ENCODE measurements around the gene GPD2. TPM values are rescaled to one million over a fixed set of nuclear protein-coding genes. Genes with fewer than 3 reads are reported as not detected.
A peak's percentile ranks its signal among the peaks of the same experiment; 100 is the strongest.

Gene GPD2
- polyA plus RNA-seq, 1 donor (not counting 4 experiments of a cell fraction or from before 2014, with no cell fraction given): 27.6 TPM

- TF ChIP-seq CTCF (optimal IDR thresholded peaks at IDR 0.05 in 1 of 3, IDR thresholded peaks at IDR 0.05 in 1 of 3, conservative IDR thresholded peaks at IDR 0.05 in 1 of 3; ENCODE audit: extremely low read depth in 1 of 3, insufficient read depth in 2 of 3, low read length in 3 of 3) (no peak), EZH2 (IDR thresholded peaks at IDR 0.05; ENCODE audit: low read length) (no peak)
- Histone ChIP-seq H3K27me3 (ENCODE audit: control insufficient read depth, extremely low read depth, insufficient read depth, low read length) (no peaks in the 10 kb centered on the region), H3K36me3 (ENCODE audit: control insufficient read depth in 2 of 2, extremely low read depth in 1 of 2, insufficient read depth in 2 of 2, low read length in 2 of 2) (no peaks in the 10 kb centered on the region), H4K20me1 (ENCODE audit: control insufficient read depth, extremely low read depth, insufficient read depth, low read length) (no peaks in the 10 kb centered on the region), H3K4me2 (ENCODE audit: control insufficient read depth, extremely low read depth, insufficient read depth, low read depth, low read length) (peak overlapping the region; percentile 31), H3K9me1 (ENCODE audit: control insufficient read depth, extremely low read depth, insufficient read depth, low read length) (no peaks in the 10 kb centered on the region), H3K79me2 (ENCODE audit: control insufficient read depth, insufficient read depth, low read length) (peaks cover 49% of the 10 kb centered on the region), H3K9me3 (ENCODE audit: control insufficient read depth, low read depth, low read length) (no peaks in the 10 kb centered on the region), H3K4me3 (ENCODE audit: control insufficient read depth in 2 of 3, extremely low read depth in 1 of 3, insufficient read depth in 2 of 3, low read depth in 1 of 3, low read length in 3 of 3) (no peak overlapping the region), H2AFZ (ENCODE audit: control insufficient read depth, low read length) (peak overlapping the region; percentile 38), H3K27ac (ENCODE audit: control insufficient read depth, insufficient read depth, low read length) (no peak overlapping the region), H3K9ac (ENCODE audit: control insufficient read depth, extremely low read depth, insufficient read depth, low read length) (no peak overlapping the region), H3K4me1 (ENCODE audit: control insufficient read depth, extremely low read depth, insufficient read depth, low read length) (peaks cover 31% of the 10 kb centered on the region)
- dilution Hi-C loops (cut with MboI; ENCODE audit: extremely low pct_ligation_motif_present, low sequenced_read_pairs): no loop called here
- no peak for FAIRE-seq
- no peak for DNase-seq (ENCODE audit: low read depth, low spot score)
Observed at GRCh38 chr2:156465573-156465972, 29.4 kb downstream of the GPD2 start.

GRCh38 chr2:156466739-156467405 is 30.7 kb downstream of the GPD2 start:
- peak overlapping the region; percentile 95 for H3K4me2 ChIP-seq (ENCODE audit: control insufficient read depth, extremely low read depth, insufficient read depth, low read depth, low read length)
- no peaks in the 10 kb centered on the region for H3K36me3 ChIP-seq (ENCODE audit: control insufficient read depth in 2 of 2, extremely low read depth in 1 of 2, insufficient read depth in 2 of 2, low read length in 2 of 2)
- no peaks in the 10 kb centered on the region for H4K20me1 ChIP-seq (ENCODE audit: control insufficient read depth, extremely low read depth, insufficient read depth, low read length)
- peak overlapping the region; percentile 28 for H2AFZ ChIP-seq (ENCODE audit: control insufficient read depth, low read length)
- H3K4me1 ChIP-seq (ENCODE audit: control insufficient read depth, extremely low read depth, insufficient read depth, low read length): peaks cover 31% of the 10 kb centered on the region
- dilution Hi-C loops (cut with MboI; ENCODE audit: extremely low pct_ligation_motif_present, low sequenced_read_pairs): no loop called here
- H3K9ac ChIP-seq (ENCODE audit: control insufficient read depth, extremely low read depth, insufficient read depth, low read length): peak overlapping the region; percentile 36
- TF ChIP-seq EZH2 (IDR thresholded peaks at IDR 0.05; ENCODE audit: low read length) (no peak), CTCF (optimal IDR thresholded peaks at IDR 0.05 in 1 of 3, IDR thresholded peaks at IDR 0.05 in 1 of 3, conservative IDR thresholded peaks at IDR 0.05 in 1 of 3; ENCODE audit: extremely low read depth in 1 of 3, insufficient read depth in 2 of 3, low read length in 3 of 3) (no peak)
- H3K4me3 ChIP-seq (ENCODE audit: control insufficient read depth in 2 of 3, extremely low read depth in 1 of 3, insufficient read depth in 2 of 3, low read depth in 1 of 3, low read length in 3 of 3): peak overlapping the region in 2 of 3 experiments; percentile 45 to 50
- H3K27ac ChIP-seq (ENCODE audit: control insufficient read depth, insufficient read depth, low read length): peak overlapping the region; percentile 15
- H3K9me3 ChIP-seq (ENCODE audit: control insufficient read depth, low read depth, low read length): no peaks in the 10 kb centered on the region
- H3K79me2 ChIP-seq (ENCODE audit: control insufficient read depth, insufficient read depth, low read length): peaks cover 43% of the 10 kb centered on the region
- H3K9me1 ChIP-seq (ENCODE audit: control insufficient read depth, extremely low read depth, insufficient read depth, low read length): no peaks in the 10 kb centered on the region
- DNase-seq (ENCODE audit: low read depth, low spot score) (no peak), FAIRE-seq (peak; percentile 77)
- H3K27me3 ChIP-seq (ENCODE audit: control insufficient read depth, extremely low read depth, insufficient read depth, low read length): no peaks in the 10 kb centered on the region

All from keratinocyte (primary cell).